A673 (cell line): ENCODE results near the gene MCUR1. TPM values are rescaled to one million over a fixed set of nuclear protein-coding genes. Genes with fewer than 3 reads are reported as not detected.
A peak's percentile ranks its signal among the peaks of the same experiment; 100 is the strongest.

ENCODE experiments used
- BruUV-seq: library from RNA; stranded (reverse); fragments of 400-500 nt; replicated peaks from 2 replicates; lab custom pipeline; 2021; lab: Mats Ljungman, UMichigan
- CTCF ChIA-PET: fragments of 300-600 bp; sonication (Branson Sonifier 250); formaldehyde crosslinking; loops from one replicate; lab custom pipeline; 2022; ENCODE audit warnings: antibody characterized with exemption; lab: Charles Lee
- POLR2A ChIA-PET: fragments of 300-600 bp; sonication (Branson Sonifier 250); formaldehyde crosslinking; loops from one replicate; lab custom pipeline; 2022; ENCODE audit warnings: antibody characterized with exemption; ENCODE audit not compliant: low non-redundant PET; lab: Charles Lee
- DNase-seq: peaks from one replicate; pipeline ENCODE4 v3.0.0-alpha.2; 2015; ENCODE audit warnings: low spot score
- H3K27ac ChIP-seq: fragments of 200-600 bp; sonication (generic); 2 replicates; pipeline ENCODE4 v1.5.1; 2016; ENCODE audit warnings: mixed run types, low read depth, mild to moderate bottlenecking, mixed read lengths, antibody characterized with exemption, low read length; ENCODE audit not compliant: poor library complexity, severe bottlenecking
- H3K27me3 ChIP-seq: fragments of 200-600 bp; sonication (generic); replicated peaks from 2 replicates; pipeline ENCODE4 v1.6.1; 2017; ENCODE audit warnings: mixed run types, low read depth, mild to moderate bottlenecking, mixed read lengths, antibody characterized with exemption, low read length; ENCODE audit not compliant: insufficient read depth, poor library complexity
- H3K36me3 ChIP-seq: fragments of 200-600 bp; sonication (generic); 2 replicates; pipeline ENCODE4 v1.6.1; 2016; ENCODE audit warnings: mixed run types, mild to moderate bottlenecking, mixed read lengths, antibody characterized with exemption, low read length; ENCODE audit not compliant: insufficient read depth, poor library complexity, severe bottlenecking
- H3K4me1 ChIP-seq: fragments of 200-600 bp; sonication (generic); 2 replicates; pipeline ENCODE4 v1.6.1; 2017; ENCODE audit warnings: mixed run types, mild to moderate bottlenecking, mixed read lengths, antibody characterized with exemption, low read length; ENCODE audit not compliant: insufficient read depth, poor library complexity, severe bottlenecking
- H3K4me3 ChIP-seq: fragments of 200-600 bp; sonication (generic); 2 replicates; pipeline ENCODE4 v1.5.1; 2016; ENCODE audit warnings: low read depth, mixed run types, mild to moderate bottlenecking, mixed read lengths, low read length; ENCODE audit not compliant: poor library complexity, severe bottlenecking
- H3K9me3 ChIP-seq: fragments of 200-600 bp; sonication (generic); 2 replicates; pipeline ENCODE4 v1.6.1; 2016; ENCODE audit warnings: mixed run types, low read depth, mild to moderate bottlenecking, mixed read lengths, antibody characterized with exemption, low read length; ENCODE audit not compliant: poor library complexity, severe bottlenecking
- CTCF ChIP-seq: fragments of 300-800, 200-600 bp; sonication (generic); conservative IDR thresholded peaks from 2 replicates; pipeline ENCODE4 v1.5.1; 2017; ENCODE audit warnings: low read depth, mild to moderate bottlenecking, antibody characterized with exemption, low read length, moderate library complexity, mixed read lengths
- EZH2 ChIP-seq: fragments of 200-600 bp; sonication (generic); IDR thresholded peaks from 2 replicates; pipeline ENCODE4 v1.6.1; 2017; ENCODE audit warnings: borderline replicate concordance, low read depth, mild to moderate bottlenecking, mixed read lengths, antibody characterized with exemption, low read length; ENCODE audit not compliant: poor library complexity, severe bottlenecking
- intact Hi-C: fragments of 100-400 bp; cut with micrococcal nuclease; formaldehyde crosslinking; loops from one replicate; pipeline ENCODE4 v1.10.0; 2022; ENCODE audit not compliant: unreplicated experiment
- total RNA-seq: library from RNA; stranded (reverse); gene quantifications from 2 replicates; pipeline ENCODE4 v1.2.3, GENCODE V29; 2021

MCUR1 gene
- total RNA-seq, 1 experiment from 2014 or later, result 56.6 TPM

GRCh38 chr6:13767121-13767808 is 47.1 kb downstream of the MCUR1 start:
- DNase-seq, result peak; percentile 30
- H3K4me1 ChIP-seq, result peaks cover 21% of the 10 kb centered on the region
- TF ChIP-seq CTCF (0 out of 2 replicates have a peak, but pooled peaks have one; percentile 22), EZH2 (no peak)
- H3K9me3 ChIP-seq, result no peaks in the 10 kb centered on the region
- intact Hi-C loops, result no loop called here
- H3K27me3 ChIP-seq, result no peaks in the 10 kb centered on the region
- CTCF ChIA-PET, result no interaction called here
- no TSS peak for BruUV-seq
- POLR2A ChIA-PET, result interaction anchor here (0.6 kb wide), 1 partner anchor 1445 kb away, joined by 5 read pairs; no protein-coding TSS in a partner anchor
- H3K36me3 ChIP-seq, result no peaks in the 10 kb centered on the region
- no peak overlapping the region for H3K27ac ChIP-seq
- H3K4me3 ChIP-seq, result no peak overlapping the region

DNA sequence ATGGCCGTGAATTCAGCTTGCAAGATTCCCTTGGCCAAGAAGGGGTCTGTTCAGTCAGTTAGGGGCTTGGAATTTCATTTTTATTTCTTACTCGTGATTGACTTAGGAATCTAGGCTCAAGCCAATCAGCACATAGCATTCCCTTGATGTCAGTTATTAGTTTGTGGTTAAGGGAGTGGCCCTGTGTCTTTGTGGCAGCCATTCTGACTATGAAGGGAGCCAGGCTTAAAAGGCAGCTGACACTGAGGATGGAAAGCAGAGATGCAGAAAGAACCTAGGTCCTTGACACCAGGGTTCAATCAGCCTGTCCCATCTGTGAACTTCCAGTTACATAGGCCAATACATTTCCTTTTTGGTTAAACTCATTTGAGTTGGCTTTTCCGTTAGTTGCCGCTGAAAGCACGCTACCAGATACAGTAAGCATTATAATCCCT is 48.1 kb downstream of the MCUR1 start:
- no peaks in the 10 kb centered on the region for H3K9me3 ChIP-seq
- CTCF ChIA-PET, result no interaction called here
- POLR2A ChIA-PET, result no interaction called here
- no peaks in the 10 kb centered on the region for H3K36me3 ChIP-seq
- no peak overlapping the region for H3K27ac ChIP-seq
- TF ChIP-seq EZH2, result no peak
- BruUV-seq, result no TSS peak
- no peak overlapping the region for H3K4me3 ChIP-seq
- peaks cover 23% of the 10 kb centered on the region for H3K4me1 ChIP-seq
- intact Hi-C loops, result no loop called here
- DNase-seq, result peak; percentile 42
- H3K27me3 ChIP-seq, result no peaks in the 10 kb centered on the region

DNA sequence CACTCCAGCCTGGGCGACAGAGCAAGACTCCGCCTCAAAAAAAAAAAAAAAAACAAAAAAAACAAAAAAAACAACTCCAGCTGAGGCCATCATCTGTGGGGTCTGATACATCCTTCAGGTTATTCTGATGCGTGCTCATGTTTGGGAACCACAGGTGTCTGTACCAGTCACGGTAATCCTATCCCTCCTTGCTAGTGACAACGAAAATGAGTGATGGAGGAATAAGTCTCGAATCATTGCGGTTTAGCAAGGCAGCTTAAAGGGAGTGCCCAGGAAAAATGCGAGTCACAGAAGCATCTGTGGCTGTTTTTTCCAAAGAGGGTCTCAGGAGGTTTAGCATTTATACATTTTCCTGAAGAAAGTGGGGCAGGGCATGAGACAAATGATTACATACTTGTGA is 48.8 kb downstream of the MCUR1 start:
- H3K27ac ChIP-seq, result no peak overlapping the region
- ChIA-PET POLR2A (no interaction called here), CTCF (interaction anchor here (0.6 kb wide), 1 partner anchor 144 kb away, joined by 3 read pairs; no protein-coding TSS in a partner anchor)
- H3K4me3 ChIP-seq, result no peak overlapping the region
- peaks cover 23% of the 10 kb centered on the region for H3K4me1 ChIP-seq
- BruUV-seq, result no TSS peak
- intact Hi-C loops, result no loop called here
- no peaks in the 10 kb centered on the region for H3K27me3 ChIP-seq
- DNase-seq, result no peak
- TF ChIP-seq CTCF, result no peak
- TF ChIP-seq EZH2, result no peak
- H3K36me3 ChIP-seq, result no peaks in the 10 kb centered on the region
- H3K9me3 ChIP-seq, result no peaks in the 10 kb centered on the region
